ENCODE results near the gene ATP13A2. TPM values are rescaled to one million over a fixed set of nuclear protein-coding genes. Genes with fewer than 3 reads are reported as not detected.

ATP13A2 gene
- total RNA-seq, 1 experiment from 2014 or later: 48.4 TPM

DNA sequence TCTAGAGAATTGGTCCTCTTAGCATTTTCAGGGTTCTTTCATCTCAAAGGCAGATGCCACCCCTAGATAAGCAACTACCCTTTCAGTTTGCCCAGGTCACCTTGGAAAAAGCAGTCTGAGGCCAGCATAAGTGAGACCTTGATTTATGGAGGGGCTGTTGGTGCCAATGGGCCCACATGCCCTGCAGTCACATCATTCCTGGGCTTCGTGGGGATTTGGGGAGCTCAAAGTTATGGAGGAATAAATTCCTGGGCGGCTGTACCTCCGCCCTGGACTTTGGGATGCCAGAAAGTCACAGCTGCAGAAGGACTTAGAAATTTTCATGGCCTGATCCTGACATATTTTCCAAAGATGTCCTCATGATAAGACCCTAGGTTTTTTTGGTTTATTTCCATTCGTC lies 44.8 kb upstream of the ATP13A2 start:
- no peaks in the 10 kb centered on the region for H4K20me1 ChIP-seq (ENCODE audit: low read length)
- no peak for TF ChIP-seq EZH2 (IDR thresholded peaks at IDR 0.05; ENCODE audit: low read length, unreplicated experiment)
- TF ChIP-seq, protein P1, sequence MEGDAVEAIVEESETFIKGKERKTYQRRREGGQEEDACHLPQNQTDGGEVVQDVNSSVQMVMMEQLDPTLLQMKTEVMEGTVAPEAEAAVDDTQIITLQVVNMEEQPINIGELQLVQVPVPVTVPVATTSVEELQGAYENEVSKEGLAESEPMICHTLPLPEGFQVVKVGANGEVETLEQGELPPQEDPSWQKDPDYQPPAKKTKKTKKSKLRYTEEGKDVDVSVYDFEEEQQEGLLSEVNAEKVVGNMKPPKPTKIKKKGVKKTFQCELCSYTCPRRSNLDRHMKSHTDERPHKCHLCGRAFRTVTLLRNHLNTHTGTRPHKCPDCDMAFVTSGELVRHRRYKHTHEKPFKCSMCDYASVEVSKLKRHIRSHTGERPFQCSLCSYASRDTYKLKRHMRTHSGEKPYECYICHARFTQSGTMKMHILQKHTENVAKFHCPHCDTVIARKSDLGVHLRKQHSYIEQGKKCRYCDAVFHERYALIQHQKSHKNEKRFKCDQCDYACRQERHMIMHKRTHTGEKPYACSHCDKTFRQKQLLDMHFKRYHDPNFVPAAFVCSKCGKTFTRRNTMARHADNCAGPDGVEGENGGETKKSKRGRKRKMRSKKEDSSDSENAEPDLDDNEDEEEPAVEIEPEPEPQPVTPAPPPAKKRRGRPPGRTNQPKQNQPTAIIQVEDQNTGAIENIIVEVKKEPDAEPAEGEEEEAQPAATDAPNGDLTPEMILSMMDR (conservative IDR thresholded peaks at IDR 0.05; ENCODE audit: low read depth, low read length): no peak
- TF ChIP-seq EZH2phosphoT487 (IDR thresholded peaks at IDR 0.05; ENCODE audit: borderline replicate concordance, low read length): no peak
- no peak for DNase-seq
- H3K4me3 ChIP-seq (ENCODE audit: low read length): no peak overlapping the region
- H3K9me2 ChIP-seq (replicated peaks; ENCODE audit: low read length): no peaks in the 10 kb centered on the region
- H3K27me3 ChIP-seq (ENCODE audit: low read length): no peaks in the 10 kb centered on the region
- no peaks in the 10 kb centered on the region for H3F3A ChIP-seq (ENCODE audit: low read length, unreplicated experiment)
- H3K27ac ChIP-seq (ENCODE audit: low read length): no peak overlapping the region
- POLR2A ChIA-PET (ENCODE audit: unreplicated experiment): no interaction called here
- H3K36me3 ChIP-seq (ENCODE audit: low read depth, low read length): 0 out of 2 replicates have a peak, but pooled peaks cover 1% of the 10 kb centered on the region
- no peak overlapping the region for H3K4me2 ChIP-seq (ENCODE audit: low read length)
- BruUV-seq (replicated peaks): no TSS peak
- intact Hi-C loops (cut with micrococcal nuclease): no loop called here
- H3K9me3 ChIP-seq (ENCODE audit: low read length): no peaks in the 10 kb centered on the region
- no peak for ATAC-seq
- H3K79me2 ChIP-seq (ENCODE audit: low read length): peaks cover 23% of the 10 kb centered on the region
- peaks cover 9% of the 10 kb centered on the region for H3K4me1 ChIP-seq (ENCODE audit: insufficient read depth, low read length)
- H3K9ac ChIP-seq (ENCODE audit: low read length): no peak overlapping the region
- no peak overlapping the region for H2AFZ ChIP-seq (ENCODE audit: low read length)
- CTCF ChIA-PET: interaction anchor here (1.1 kb wide), 1 partner anchor 177 kb away, joined by 3 read pairs; no protein-coding TSS in a partner anchor

DNA sequence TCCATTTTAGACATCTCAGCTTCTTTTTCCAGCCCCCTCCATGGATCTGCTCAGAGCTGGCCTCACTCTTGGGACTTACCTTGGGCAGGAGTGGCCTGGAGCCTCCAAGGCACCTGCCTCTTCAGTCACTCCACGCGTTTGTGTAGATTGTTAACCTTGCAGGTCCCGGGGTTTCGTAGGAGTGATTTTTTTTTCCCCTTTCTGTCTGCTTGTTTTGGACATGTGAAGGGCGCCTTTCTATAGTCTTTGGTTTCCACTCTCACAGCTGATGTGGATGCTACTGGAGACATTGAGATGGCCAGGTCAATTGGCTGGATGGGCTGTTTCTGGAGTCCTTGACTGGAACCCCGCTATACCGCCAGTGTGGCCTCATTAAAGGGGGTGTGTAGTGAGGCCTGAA lies 44.1 kb upstream of the ATP13A2 start:
- intact Hi-C loops (cut with micrococcal nuclease): no loop called here
- Histone ChIP-seq H2AFZ (ENCODE audit: low read length) (no peak overlapping the region), H3K4me1 (ENCODE audit: insufficient read depth, low read length) (peaks cover 9% of the 10 kb centered on the region), H3K36me3 (ENCODE audit: low read depth, low read length) (peaks cover 7% of the 10 kb centered on the region), H3K9me2 (replicated peaks; ENCODE audit: low read length) (no peaks in the 10 kb centered on the region), H3K4me2 (ENCODE audit: low read length) (no peak overlapping the region), H3K9ac (ENCODE audit: low read length) (no peak overlapping the region), H3K27me3 (ENCODE audit: low read length) (no peaks in the 10 kb centered on the region), H3K79me2 (ENCODE audit: low read length) (peaks cover 31% of the 10 kb centered on the region), H3K4me3 (ENCODE audit: low read length) (no peak overlapping the region), H3F3A (ENCODE audit: low read length, unreplicated experiment) (no peaks in the 10 kb centered on the region), H3K9me3 (ENCODE audit: low read length) (no peaks in the 10 kb centered on the region), H4K20me1 (ENCODE audit: low read length) (0 out of 2 replicates have a peak, but pooled peaks cover 5% of the 10 kb centered on the region), H3K27ac (ENCODE audit: low read length) (no peak overlapping the region)
- no peak for DNase-seq
- TF ChIP-seq EZH2 (IDR thresholded peaks at IDR 0.05; ENCODE audit: low read length, unreplicated experiment): no peak
- TF ChIP-seq, protein P1 (conservative IDR thresholded peaks at IDR 0.05; ENCODE audit: low read depth, low read length): no peak
- no peak for TF ChIP-seq EZH2phosphoT487 (IDR thresholded peaks at IDR 0.05; ENCODE audit: borderline replicate concordance, low read length)
- ChIA-PET CTCF (interaction anchor here (1.1 kb wide), 1 partner anchor 178 kb away, joined by 3 read pairs; no protein-coding TSS in a partner anchor), POLR2A (ENCODE audit: unreplicated experiment) (no interaction called here)
- no TSS peak for BruUV-seq (replicated peaks)
- ATAC-seq: no peak

DNA sequence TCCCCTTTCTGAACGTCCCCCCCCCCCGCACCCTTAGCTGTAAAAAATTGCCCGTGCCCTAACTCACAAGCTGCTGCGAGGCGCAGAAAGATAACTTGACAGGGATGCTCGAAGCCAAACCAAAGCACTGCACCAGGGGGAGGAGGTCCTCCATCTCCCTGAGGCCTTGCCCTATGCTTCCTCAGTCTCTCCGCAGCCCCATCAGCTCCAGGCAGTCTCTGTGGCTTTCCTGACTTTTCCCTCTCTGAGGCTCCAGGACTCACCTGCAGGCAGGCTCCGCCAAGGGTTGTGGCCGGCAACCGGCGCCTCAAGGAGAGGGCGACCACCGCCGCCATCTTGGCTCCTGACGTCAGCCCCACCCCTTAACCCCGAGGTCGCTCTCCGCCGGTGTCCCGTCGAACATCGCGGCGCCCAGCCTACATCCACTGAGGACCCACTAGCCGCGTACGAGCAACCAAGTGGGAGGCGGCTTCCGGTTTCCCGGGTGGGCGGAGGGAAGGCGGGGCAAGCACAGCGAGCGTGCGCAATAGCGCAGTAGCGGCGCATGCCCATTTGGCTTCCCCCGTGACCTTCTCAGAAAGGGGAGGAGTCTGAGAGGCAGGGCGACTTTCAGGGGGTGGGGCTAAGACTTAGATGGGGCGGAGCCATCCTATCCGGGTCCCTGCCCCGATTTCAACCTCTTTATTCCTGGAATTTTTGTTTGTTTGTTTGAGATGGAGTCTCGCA lies 42.1 kb upstream of the ATP13A2 start, which contains the start of gene SDHB:
TSS of gene SDHB (minus strand) at position 348 of the 726 bp plus-strand sequence. CDS start at position 335, 13 bp downstream.
- POLR2A ChIA-PET (ENCODE audit: unreplicated experiment): no interaction called here
- no peaks in the 10 kb centered on the region for H3K27me3 ChIP-seq (ENCODE audit: low read length)
- peaks cover 9% of the 10 kb centered on the region for H3K4me1 ChIP-seq (ENCODE audit: insufficient read depth, low read length)
- TSS peak; percentile 66 for BruUV-seq (replicated peaks)
- H3K9me3 ChIP-seq (ENCODE audit: low read length): no peaks in the 10 kb centered on the region
- DNase-seq (peak; percentile 98), ATAC-seq (peak; percentile 99)
- no peaks in the 10 kb centered on the region for H3F3A ChIP-seq (ENCODE audit: low read length, unreplicated experiment)
- H3K4me3 ChIP-seq (ENCODE audit: low read length): peak within 1 kb of the TSS; percentile 95
- CTCF ChIA-PET: no interaction called here
- intact Hi-C loops (cut with micrococcal nuclease): no loop called here
- no peak for TF ChIP-seq EZH2 (IDR thresholded peaks at IDR 0.05; ENCODE audit: low read length, unreplicated experiment)
- TF ChIP-seq, protein P1 (conservative IDR thresholded peaks at IDR 0.05; ENCODE audit: low read depth, low read length): no peak
- no peak for TF ChIP-seq EZH2phosphoT487 (IDR thresholded peaks at IDR 0.05; ENCODE audit: borderline replicate concordance, low read length)
- 0 out of 2 replicates have a peak, but pooled peaks cover 5% of the 10 kb centered on the region for H4K20me1 ChIP-seq (ENCODE audit: low read length)
- H3K9me2 ChIP-seq (replicated peaks; ENCODE audit: low read length): no peaks in the 10 kb centered on the region
- H3K9ac ChIP-seq (ENCODE audit: low read length): peak within 1 kb of the TSS; percentile 82
- H2AFZ ChIP-seq (ENCODE audit: low read length): peak within 1 kb of the TSS; percentile 63
- peak within 1 kb of the TSS; percentile 93 for H3K4me2 ChIP-seq (ENCODE audit: low read length)
- H3K79me2 ChIP-seq (ENCODE audit: low read length): peaks cover 49% of the 10 kb centered on the region
- peak within 1 kb of the TSS; percentile 43 for H3K27ac ChIP-seq (ENCODE audit: low read length)
- peaks cover 18% of the 10 kb centered on the region for H3K36me3 ChIP-seq (ENCODE audit: low read depth, low read length)
